NCI-H524 treated with DMSO at 0.1 percent for 48 hours (cell line): ENCODE data around the gene FN3KRP.
"Not testable (repeated sequence)": the region's sequence is repeated elsewhere in the genome, so short reads cannot be mapped to it uniquely, and the experiment has no call there.

Experiments
- DNase-seq: peaks from one replicate; lab custom pipeline; 2025; lab: John Stamatoyannopoulos, UW

Gene FN3KRP

GRCh38 chr17:82744736-82745135, 28.2 kb downstream of the FN3KRP start:
- DNase-seq = not testable (repeated sequence)

- DNase-seq = no peak
Measured at GRCh38 chr17:82745524-82745923, 29.0 kb downstream of the FN3KRP start.

GRCh38 chr17:82748756-82749155, 32.2 kb downstream of the FN3KRP start:
- DNase-seq = no peak

- no peak for DNase-seq
Measured at GRCh38 chr17:82750241-82750908, 33.9 kb downstream of the FN3KRP start.

- no peak for DNase-seq
Measured at GRCh38 chr17:82751171-82751570, 34.7 kb downstream of the FN3KRP start.

GRCh38 chr17:82751571-82752370, 35.3 kb downstream of the FN3KRP start, which contains the start of gene TBCD:
Gene TBCD, plus strand, starts transcription at chr17:82752065. Its CDS starts 129 bp downstream, at chr17:82752194.
- DNase-seq = no peak

DNA sequence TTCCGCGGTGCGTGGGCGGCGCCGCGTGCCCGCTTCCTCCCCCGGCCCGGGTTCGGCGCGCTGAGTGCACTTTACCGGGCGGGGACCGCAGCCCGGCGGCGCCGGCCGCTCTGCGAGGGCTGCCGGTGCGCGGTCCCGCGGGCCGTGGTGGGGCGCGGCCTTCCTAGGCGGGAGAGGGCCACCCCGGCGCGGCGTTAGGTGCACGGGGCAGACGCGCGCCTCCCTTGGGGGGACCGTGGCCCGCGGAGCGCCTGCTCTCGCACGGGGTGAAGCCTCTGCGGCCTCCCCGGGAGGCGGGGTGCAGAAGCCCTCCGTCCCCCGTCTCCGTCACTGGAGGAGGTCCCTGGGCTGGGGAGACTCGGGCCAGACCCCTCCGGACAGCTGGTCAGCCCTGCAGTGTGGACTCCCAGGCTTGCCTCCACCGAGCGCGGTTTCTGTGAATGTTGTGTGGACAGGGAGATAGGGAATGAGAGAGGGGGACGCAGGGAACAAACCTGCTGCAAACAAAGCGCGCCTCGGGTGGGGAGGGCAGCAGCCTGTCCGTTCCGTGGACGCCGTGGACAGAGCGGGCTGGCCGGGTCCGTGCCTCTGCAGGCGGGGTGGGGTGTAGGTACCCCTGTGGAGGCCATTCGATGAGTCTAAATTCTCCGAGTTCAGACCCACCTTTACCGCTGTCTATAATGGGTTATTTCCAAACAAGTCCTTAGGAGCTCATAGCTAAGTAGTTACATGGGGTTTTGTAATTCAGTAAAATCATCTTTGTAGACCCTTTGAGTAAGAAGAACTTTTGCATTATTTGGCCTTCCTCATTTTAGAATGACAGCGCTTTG, 36.1 kb downstream of the FN3KRP start:
- no peak for DNase-seq

DNA sequence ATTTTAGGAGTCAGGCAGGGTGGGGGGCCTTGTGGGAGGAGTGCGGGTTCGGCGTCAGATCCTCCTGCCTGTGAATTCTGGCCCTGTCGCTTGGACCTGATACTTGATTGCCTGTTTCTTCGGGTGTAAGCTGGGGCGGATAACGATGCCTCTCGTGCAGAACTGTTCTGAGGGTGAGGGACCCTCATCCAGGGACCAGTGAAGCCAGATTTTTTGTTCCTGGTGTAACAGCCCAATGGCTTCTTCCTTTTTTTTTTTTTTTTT, 36.6 kb downstream of the FN3KRP start:
- no peak for DNase-seq

- no peak for DNase-seq
Measured at GRCh38 chr17:82754297-82755208, 38.0 kb downstream of the FN3KRP start.

GRCh38 chr17:82756166-82756565, 39.7 kb downstream of the FN3KRP start:
- peak; percentile 18 for DNase-seq

GRCh38 chr17:82765371-82765770, 48.9 kb downstream of the FN3KRP start:
- no peak for DNase-seq

DNA sequence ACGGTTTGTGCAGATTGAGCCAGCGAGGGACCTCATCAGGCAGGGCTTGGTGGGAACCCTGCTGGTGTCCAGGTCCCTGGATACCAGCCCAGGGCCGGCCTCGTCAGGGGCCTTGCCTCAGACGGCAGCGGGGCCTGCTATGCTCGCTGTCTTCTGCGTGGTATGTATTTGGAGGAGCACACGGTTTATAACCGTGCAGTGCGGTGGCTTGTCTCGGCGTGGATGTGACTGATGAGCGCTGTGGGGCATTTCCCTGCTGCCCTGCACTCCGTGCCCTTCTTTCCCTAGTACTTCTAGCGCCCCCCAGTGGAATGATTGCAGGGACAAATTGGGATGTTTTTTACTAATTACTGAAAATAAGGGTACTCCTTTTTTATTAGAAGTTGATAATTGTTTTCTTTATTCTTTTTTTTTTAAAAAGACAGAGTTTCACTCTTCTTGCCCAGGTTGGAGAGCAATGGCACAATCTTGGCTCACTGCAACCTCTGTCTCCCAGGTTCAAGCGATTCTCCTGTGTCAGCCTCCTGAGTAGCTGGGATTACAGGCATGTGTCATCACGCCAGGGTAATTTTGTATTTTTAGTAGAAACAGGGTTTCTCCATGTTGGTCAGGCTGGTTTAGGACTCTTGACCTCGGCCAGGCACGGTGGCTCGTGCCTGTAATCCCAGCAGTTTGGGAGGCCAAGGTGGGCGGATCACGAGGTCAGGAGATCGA, 50.7 kb downstream of the FN3KRP start:
- DNase-seq = no peak

- no peak for DNase-seq
Measured at GRCh38 chr17:82769041-82769440, 52.5 kb downstream of the FN3KRP start.

- no peak for DNase-seq
Measured at GRCh38 chr17:82772026-82772425, 55.5 kb downstream of the FN3KRP start.

GRCh38 chr17:82774456-82774855, 58.0 kb downstream of the FN3KRP start:
- not testable (repeated sequence) for DNase-seq

DNA sequence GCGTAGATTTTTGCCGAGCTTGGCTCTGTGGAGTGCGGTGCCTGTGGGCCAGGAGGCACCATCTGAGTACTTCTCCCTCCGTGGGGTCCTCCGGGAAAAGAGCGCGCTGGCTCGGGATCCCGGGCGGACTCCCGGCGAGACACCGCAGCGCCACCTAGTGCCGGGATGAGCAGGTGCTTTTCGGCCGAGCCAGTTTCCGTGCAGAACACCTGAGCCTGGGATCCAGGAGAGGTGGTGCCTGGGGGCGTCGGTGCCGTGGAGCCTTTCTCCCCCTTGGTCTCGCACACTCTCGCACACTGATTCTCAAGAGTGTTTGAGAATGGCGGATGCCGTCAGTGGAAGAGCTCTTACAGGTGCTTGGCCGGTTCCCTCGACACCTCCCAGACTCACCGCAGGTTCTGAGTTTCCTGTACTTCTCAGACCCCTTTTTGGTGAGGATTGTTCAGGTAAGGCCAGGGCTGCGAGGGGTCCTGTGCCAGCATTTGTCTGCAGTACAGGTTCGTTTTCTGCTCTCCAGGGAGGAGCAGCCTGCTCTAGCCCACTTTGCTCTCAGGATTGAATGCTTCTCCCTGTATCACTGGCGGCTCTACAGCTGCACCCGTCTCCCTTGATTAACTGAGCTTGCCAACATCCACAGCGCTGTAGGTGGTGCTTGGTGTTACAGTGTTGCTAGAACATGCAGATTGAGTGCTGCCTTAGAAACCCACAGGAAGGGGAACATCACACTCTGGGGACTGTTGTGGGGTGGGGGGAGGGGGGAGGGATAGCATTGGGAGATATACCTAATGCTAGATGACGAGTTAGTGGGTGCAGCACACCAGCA, 58.7 kb downstream of the FN3KRP start:
- no peak for DNase-seq

- no peak for DNase-seq
Measured at GRCh38 chr17:82776454-82776853, 59.9 kb downstream of the FN3KRP start.
